GM12878 (cell line): ENCODE measurements around the gene PLCB4. TPM values are rescaled to one million over a fixed set of nuclear protein-coding genes. Genes with fewer than 3 reads are reported as not detected.

Experiments used
- ATAC-seq: fragments of 200-7000 bp; cut with Tn5 transposase; 3 replicates; pipeline ENCODE4 v1.9.1; 2020; ENCODE audit warnings: mild to moderate bottlenecking, moderate library complexity
- BruUV-seq: library from RNA; stranded (reverse); fragments of 400-500 nt; replicated peaks from 2 replicates; lab custom pipeline; 2021; lab: Mats Ljungman, UMichigan
- CTCF ChIA-PET: fragments of 300-600 bp; sonication (Branson Sonifier 250); formaldehyde crosslinking; extraction: SDS; loops from one replicate; lab custom pipeline; 2021; ENCODE audit warnings: inconsistent platforms; lab: Yijun Ruan, JAX
- POLR2A ChIA-PET: fragments of 350-600 bp; formaldehyde crosslinking; extraction: SDS; loops from one replicate; lab custom pipeline; 2021; ENCODE audit warnings: inconsistent platforms; lab: Charles Lee
- RAD21 ChIA-PET: fragments of 300-600 bp; sonication (Branson Sonifier 250); formaldehyde crosslinking; loops from one replicate; lab custom pipeline; 2023; ENCODE audit warnings: antibody characterized with exemption; ENCODE audit not compliant: unreplicated experiment; lab: Charles Lee
- SMC1A ChIA-PET: fragments of 300-600 bp; sonication (Branson Sonifier 250); formaldehyde crosslinking; loops from one replicate; lab custom pipeline; 2023; ENCODE audit not compliant: unreplicated experiment, uncharacterized antibody; lab: Charles Lee
- DNase-seq: peaks from one replicate; pipeline ENCODE4 v3.0.0-alpha.2; 2011; ENCODE audit warnings: low read depth, low spot score
- FAIRE-seq: peaks from 3 replicates; lab custom pipeline; 2011; peaks lifted over from hg19 to GRCh38; lab: Jason Lieb, UNC
- H2AFZ ChIP-seq: 2 replicates; pipeline ENCODE4 v1.6.0; 2011; ENCODE audit warnings: low read depth, low read length, control low read depth; ENCODE audit not compliant: control insufficient read depth
- H3K27ac ChIP-seq: 2 replicates; pipeline ENCODE4 v1.5.1; 2011; ENCODE audit warnings: control low read depth; ENCODE audit not compliant: control insufficient read depth, insufficient read depth
- H3K27me3 ChIP-seq, 2 experiments: replicated peaks in 1 of 2; 2 replicates each; pipeline versions ENCODE4 v1.6.0 to v1.6.1; 2011; ENCODE audit warnings: low read length in 1 of 2; ENCODE audit not compliant: control insufficient read depth in 2 of 2, insufficient read depth in 2 of 2
- H3K36me3 ChIP-seq, 2 experiments: 2 replicates each; pipeline ENCODE4 v1.5.1; 2011; ENCODE audit warnings: low read length in 1 of 2; ENCODE audit not compliant: control insufficient read depth in 2 of 2, insufficient read depth in 2 of 2
- H3K4me1 ChIP-seq: 2 replicates; pipeline ENCODE4 v1.6.1; 2011; ENCODE audit warnings: mild to moderate bottlenecking, low read length, moderate library complexity, mixed read lengths; ENCODE audit not compliant: control insufficient read depth, insufficient read depth
- H3K4me2 ChIP-seq: 2 replicates; pipeline ENCODE4 v1.6.0; 2011; ENCODE audit warnings: control low read depth; ENCODE audit not compliant: control insufficient read depth, insufficient read depth
- H3K4me3 ChIP-seq: fragments of 200-600 bp; sonication (generic); 2 replicates; pipeline ENCODE4 v1.5.1; 2016
- H3K79me2 ChIP-seq: 2 replicates; pipeline ENCODE4 v1.6.0; 2011; ENCODE audit warnings: low read length; ENCODE audit not compliant: control insufficient read depth, insufficient read depth
- H3K9ac ChIP-seq: 2 replicates; pipeline ENCODE4 v1.8.0; 2011; ENCODE audit warnings: low read length, control low read depth, mixed read lengths; ENCODE audit not compliant: control insufficient read depth, insufficient read depth
- H3K9me3 ChIP-seq: replicated peaks from 3 replicates; pipeline ENCODE4 v1.5.1; 2011; ENCODE audit warnings: mild to moderate bottlenecking, low read length; ENCODE audit not compliant: control insufficient read depth, insufficient read depth
- H4K20me1 ChIP-seq: 2 replicates; pipeline ENCODE4 v1.6.0; 2011; ENCODE audit not compliant: control insufficient read depth, insufficient read depth
- NR2C2 ChIP-seq: IDR thresholded peaks from 2 replicates; pipeline ENCODE4 v1.6.1; 2011; ENCODE audit warnings: borderline replicate concordance, low read depth; ENCODE audit not compliant: control insufficient read depth, insufficient read length
- PKNOX1 ChIP-seq: fragments of 450-650 bp; IDR thresholded peaks from 2 replicates; pipeline ENCODE4 v1.6.1; 2016; ENCODE audit warnings: mild to moderate bottlenecking
- REST ChIP-seq: IDR thresholded peaks from 2 replicates; pipeline ENCODE4 v1.6.1; 2012; ENCODE audit warnings: mild to moderate bottlenecking, low read depth, low read length
- WGBS: methylation state at CpG from one replicate; pipeline ENCODE4 v1.1.6; 2016; ENCODE audit warnings: low lambda C conversion rate; ENCODE audit not compliant: insufficient replicate concordance, insufficient coverage; ENCODE audit errors: missing lambda C conversion rate; 5-methylcytosine and 5-hydroxymethylcytosine counted together
- in situ Hi-C: fragments of 300-500 bp; cut with MboI; formaldehyde crosslinking; loops from 9 replicates; pipeline ENCODE4 v1.14.3; 2018; ENCODE audit warnings: mixed read lengths
- intact Hi-C: fragments of 100-400 bp; cut with micrococcal nuclease; formaldehyde crosslinking; loops from one replicate; pipeline ENCODE4 v1.14.2; 2022; ENCODE audit not compliant: unreplicated experiment
- polyA plus RNA-seq, 11 experiments: library from polyadenylated mRNA; depleted of rRNA in 4 of 11; unstranded in 6 of 11; stranded (reverse) in 5 of 11; fragments of >200 nt; fragmentation: Nextera tagmentation in 4 of 11; fragmentation: Illumina TruSeq in 1 of 11; extraction: Ambion mirVana in 4 of 11; extraction: Trizol in 1 of 11; gene quantifications; 1 replicate in 1 of 11; 2 replicates in 10 of 11; pipeline versions ENCODE4 v1.2.1 to v1.2.3, GENCODE V29; 2011 to 2016; ENCODE audit warnings: inconsistent platforms in 2 of 11, missing spikeins in 2 of 11, low read depth in 1 of 11
- total RNA-seq, 4 experiments: library from RNA; depleted of rRNA in 3 of 4; stranded (reverse); fragments of >200 nt in 3 of 4; fragmentation: Illumina TruSeq in 1 of 4; extraction: Trizol in 1 of 4; gene quantifications; 2 replicates each; pipeline versions ENCODE4 v1.2.1 to v1.2.3, GENCODE V29; 2013 to 2021

PLCB4 gene
- total and polyA plus RNA-seq, 10 of the 15 experiments (the other 5 are each of a cell fraction or from before 2014, with no cell fraction given), result not detected

GRCh38 chr20:9491324-9491723 lies 422.4 kb downstream of the PLCB4 start:
- no peak for DNase-seq
- ChIA-PET SMC1A (no interaction called here), POLR2A (no interaction called here), CTCF (interaction anchor here (0.6 kb wide), 1 partner anchor 291 kb away, joined by 3 read pairs; no protein-coding TSS in a partner anchor), RAD21 (interaction anchor here (0.6 kb wide), 1 partner anchor 786 kb away, joined by 5 read pairs; no protein-coding TSS in a partner anchor)
- intact Hi-C loops, result no loop called here
- no peaks in the 10 kb centered on the region; a peak in 2 of 4 replicates for H3K27me3 ChIP-seq
- H3K4me3 ChIP-seq, result no peak overlapping the region
- H3K4me2 ChIP-seq, result no peak overlapping the region
- in situ Hi-C loops, result no loop called here
- no peaks in the 10 kb centered on the region for H4K20me1 ChIP-seq
- no peak for ATAC-seq
- WGBS, result 25% methylated on average over 1 of the region's 1 CpG
- H3K27ac ChIP-seq, result no peak overlapping the region
- no peaks in the 10 kb centered on the region for H3K36me3 ChIP-seq
- H3K79me2 ChIP-seq, result no peaks in the 10 kb centered on the region
- H2AFZ ChIP-seq, result no peak overlapping the region
- no TSS peak for BruUV-seq
- no peaks in the 10 kb centered on the region; the same call in 2 of the 3 replicates for H3K9me3 ChIP-seq
- H3K9ac ChIP-seq, result no peak overlapping the region
- FAIRE-seq, result no peak
- TF ChIP-seq NR2C2 (no peak), PKNOX1 (peak; percentile 61; the same call in 1 of the 2 replicates), REST (no peak)
- H3K4me1 ChIP-seq, result no peaks in the 10 kb centered on the region
